ENCODE measurements around the gene FGF11.
A peak's percentile ranks its signal among the peaks of the same experiment; 100 is the strongest.

Gene FGF11

DNA sequence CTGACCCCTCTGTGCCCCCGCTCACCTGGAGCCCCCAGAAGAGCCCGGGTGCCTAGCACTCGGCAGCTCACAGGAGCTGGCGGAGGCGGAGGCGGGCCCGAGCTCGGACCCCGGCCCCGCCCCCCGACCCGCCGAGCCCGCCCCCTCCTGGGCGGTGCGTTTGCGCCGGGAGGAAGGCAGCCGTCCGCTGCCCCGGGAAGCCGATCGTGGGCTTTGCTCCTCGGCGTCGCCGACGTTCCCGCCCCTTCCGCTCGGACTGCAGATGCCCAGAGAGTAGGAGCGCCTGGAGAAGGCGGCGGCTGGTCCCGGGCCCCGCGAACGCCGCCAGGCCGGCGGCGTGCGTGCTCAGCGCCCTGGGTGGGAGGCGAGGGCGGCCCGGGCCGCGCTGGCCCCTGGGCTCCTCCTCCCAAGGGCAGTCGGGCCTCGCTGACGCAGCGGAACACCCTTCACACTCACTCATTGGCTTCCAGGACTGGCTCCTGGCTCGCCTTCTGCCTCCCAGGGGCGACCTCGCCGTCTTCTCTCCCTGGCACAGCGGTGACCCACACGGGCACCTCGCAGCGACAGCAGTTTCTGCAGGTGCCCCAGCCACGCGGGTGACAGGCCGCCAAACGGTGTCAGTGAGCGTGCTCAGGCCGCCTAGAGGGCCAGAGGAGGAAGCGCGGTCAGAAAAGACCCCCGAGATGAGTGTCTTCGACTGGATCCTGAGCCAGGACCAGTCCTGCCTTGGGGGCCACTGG is 44.7 kb upstream of the FGF11 start, which contains the start of gene PLSCR3 (continued):
- TF ChIP-seq KLF17 (tag by site-specific recombination; IDR thresholded peaks at IDR 0.05) = peak; percentile 55; the same call in 1 of the 2 replicates
- TF ChIP-seq ZNF692 (tag by site-specific recombination; IDR thresholded peaks at IDR 0.05) = 0 out of 2 replicates have a peak, but pooled peaks have one; percentile 34
- TF ChIP-seq SP3 (tag by site-specific recombination; IDR thresholded peaks at IDR 0.05) = peak; percentile 41; the same call in 1 of the 2 replicates
- peak; percentile 38; the same call in 1 of the 2 replicates for TF ChIP-seq ZBTB20 (tag by site-specific recombination; IDR thresholded peaks at IDR 0.05)
- no peak for TF ChIP-seq ZNF112 (tag by site-specific recombination; IDR thresholded peaks at IDR 0.05)
- TF ChIP-seq HOXA7 (CRISPR knock-in tag; IDR thresholded peaks at IDR 0.05; ENCODE audit: borderline replicate concordance) = no peak
- no peak for TF ChIP-seq ZNF501 (tag by site-specific recombination; IDR thresholded peaks at IDR 0.05)
- no peak for TF ChIP-seq ZNF585B (tag by site-specific recombination; IDR thresholded peaks at IDR 0.05)
- TF ChIP-seq KLF9 (tag by site-specific recombination; IDR thresholded peaks at IDR 0.05; ENCODE audit: low read depth) = peak; percentile 66
- TF ChIP-seq ZNF2 (tag by site-specific recombination; IDR thresholded peaks at IDR 0.05) = peak; percentile 41; the same call in 1 of the 2 replicates
- TF ChIP-seq ZNF76 (tag by site-specific recombination; IDR thresholded peaks at IDR 0.05; ENCODE audit: borderline replicate concordance, low read depth) = no peak; the same call in 1 of the 2 replicates
- 0 out of 2 replicates have a peak, but pooled peaks have one; percentile 40 for TF ChIP-seq ZFHX2 (tag by site-specific recombination; conservative IDR thresholded peaks at IDR 0.05)
- peak; percentile 93 for TF ChIP-seq GLIS2 (tag by site-specific recombination; IDR thresholded peaks at IDR 0.05)
- TF ChIP-seq KLF10 (tag by site-specific recombination; IDR thresholded peaks at IDR 0.05) = peak; percentile 56; the same call in 1 of the 2 replicates
- peak; percentile 86 for TF ChIP-seq ZIC2 (tag by site-specific recombination; IDR thresholded peaks at IDR 0.05)
- TF ChIP-seq ZNF514 (tag by site-specific recombination; IDR thresholded peaks at IDR 0.05) = no peak
- no peak for TF ChIP-seq ZNF174 (tag by site-specific recombination; IDR thresholded peaks at IDR 0.05)
- peak; percentile 72 for TF ChIP-seq PRDM4 (tag by site-specific recombination; IDR thresholded peaks at IDR 0.05)
- TF ChIP-seq ZNF335 (tag by site-specific recombination; conservative IDR thresholded peaks at IDR 0.05) = peak; percentile 81
- TF ChIP-seq GLIS1 (tag by site-specific recombination; IDR thresholded peaks at IDR 0.05) = peak; percentile 83
- no peak for TF ChIP-seq ZNF670 (tag by site-specific recombination; IDR thresholded peaks at IDR 0.05; ENCODE audit: low read depth)
- 0 out of 2 replicates have a peak, but pooled peaks have one; percentile 15 for TF ChIP-seq ZNF600 (tag by site-specific recombination; IDR thresholded peaks at IDR 0.05)
- peak; percentile 62; the same call in 1 of the 2 replicates for TF ChIP-seq IKZF3 (tag by site-specific recombination; IDR thresholded peaks at IDR 0.05)
- TF ChIP-seq KLF7 (tag by site-specific recombination; IDR thresholded peaks at IDR 0.05; ENCODE audit: borderline replicate concordance) = no peak
- TF ChIP-seq ZNF561 (tag by site-specific recombination; IDR thresholded peaks at IDR 0.05; ENCODE audit: borderline replicate concordance) = peak; percentile 75
- 0 out of 2 replicates have a peak, but pooled peaks have one; percentile 23 for TF ChIP-seq ZSCAN30 (tag by site-specific recombination; IDR thresholded peaks at IDR 0.05)
- no peak for TF ChIP-seq MEIS1 (CRISPR knock-in tag; IDR thresholded peaks at IDR 0.05; ENCODE audit: borderline replicate concordance)
- TF ChIP-seq ZNF623 (tag by site-specific recombination; IDR thresholded peaks at IDR 0.05) = no peak
- TF ChIP-seq OSR2 (tag by site-specific recombination; IDR thresholded peaks at IDR 0.05) = no peak
- TF ChIP-seq ZNF146 (tag by site-specific recombination; IDR thresholded peaks at IDR 0.05) = no peak
- TF ChIP-seq BCL6B (tag by site-specific recombination; IDR thresholded peaks at IDR 0.05) = no peak
- no peak for TF ChIP-seq ZNF776 (tag by site-specific recombination; IDR thresholded peaks at IDR 0.05; ENCODE audit: borderline replicate concordance)
- no peak for TF ChIP-seq ZNF549 (tag by site-specific recombination; IDR thresholded peaks at IDR 0.05)
